Retinal pigment epithelial cell (primary cell): Measurements from ENCODE around the gene UGCG.
"Not testable (repeated sequence)": the region's sequence is repeated elsewhere in the genome, so short reads cannot be mapped to it uniquely, and the experiment has no call there.

Experiments
- DNase-seq: peaks from one replicate; pipeline ENCODE4 v3.0.0-alpha.2; 2010; ENCODE audit warnings: low read depth
- H3K4me3 ChIP-seq: 2 replicates; pipeline ENCODE4 v1.5.1; 2011; ENCODE audit warnings: mild to moderate bottlenecking, low read length, control low read depth, moderate library complexity
- TF ChIP-seq, protein P1 (sequence below): conservative IDR thresholded peaks from 2 replicates; pipeline ENCODE4 v1.5.1; 2011; ENCODE audit warnings: low read depth, low read length, control low read depth, inconsistent platforms

UGCG gene

DNA sequence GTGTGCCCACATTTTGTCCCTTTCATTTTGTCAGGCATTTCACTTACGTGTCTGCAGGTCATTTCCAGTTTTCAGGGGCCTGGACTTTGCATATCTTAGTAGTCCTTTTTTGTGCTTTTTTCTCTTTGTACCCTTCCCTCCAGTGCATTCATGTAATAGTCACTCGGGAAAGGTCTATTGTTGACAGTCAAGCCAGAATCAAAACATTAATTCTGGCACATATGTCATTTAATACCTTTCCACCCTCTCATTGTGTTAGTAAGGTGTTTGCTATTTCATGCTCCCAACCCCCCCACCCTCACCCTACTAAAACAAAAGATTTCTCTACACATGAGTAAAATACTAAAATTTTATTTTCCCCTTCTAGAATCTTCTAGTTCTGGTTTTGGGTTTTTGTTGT, 42.7 kb downstream of the UGCG start:
- DNase-seq = no peak
- TF ChIP-seq, protein P1, sequence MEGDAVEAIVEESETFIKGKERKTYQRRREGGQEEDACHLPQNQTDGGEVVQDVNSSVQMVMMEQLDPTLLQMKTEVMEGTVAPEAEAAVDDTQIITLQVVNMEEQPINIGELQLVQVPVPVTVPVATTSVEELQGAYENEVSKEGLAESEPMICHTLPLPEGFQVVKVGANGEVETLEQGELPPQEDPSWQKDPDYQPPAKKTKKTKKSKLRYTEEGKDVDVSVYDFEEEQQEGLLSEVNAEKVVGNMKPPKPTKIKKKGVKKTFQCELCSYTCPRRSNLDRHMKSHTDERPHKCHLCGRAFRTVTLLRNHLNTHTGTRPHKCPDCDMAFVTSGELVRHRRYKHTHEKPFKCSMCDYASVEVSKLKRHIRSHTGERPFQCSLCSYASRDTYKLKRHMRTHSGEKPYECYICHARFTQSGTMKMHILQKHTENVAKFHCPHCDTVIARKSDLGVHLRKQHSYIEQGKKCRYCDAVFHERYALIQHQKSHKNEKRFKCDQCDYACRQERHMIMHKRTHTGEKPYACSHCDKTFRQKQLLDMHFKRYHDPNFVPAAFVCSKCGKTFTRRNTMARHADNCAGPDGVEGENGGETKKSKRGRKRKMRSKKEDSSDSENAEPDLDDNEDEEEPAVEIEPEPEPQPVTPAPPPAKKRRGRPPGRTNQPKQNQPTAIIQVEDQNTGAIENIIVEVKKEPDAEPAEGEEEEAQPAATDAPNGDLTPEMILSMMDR = no peak
- H3K4me3 ChIP-seq = no peak overlapping the region

DNA sequence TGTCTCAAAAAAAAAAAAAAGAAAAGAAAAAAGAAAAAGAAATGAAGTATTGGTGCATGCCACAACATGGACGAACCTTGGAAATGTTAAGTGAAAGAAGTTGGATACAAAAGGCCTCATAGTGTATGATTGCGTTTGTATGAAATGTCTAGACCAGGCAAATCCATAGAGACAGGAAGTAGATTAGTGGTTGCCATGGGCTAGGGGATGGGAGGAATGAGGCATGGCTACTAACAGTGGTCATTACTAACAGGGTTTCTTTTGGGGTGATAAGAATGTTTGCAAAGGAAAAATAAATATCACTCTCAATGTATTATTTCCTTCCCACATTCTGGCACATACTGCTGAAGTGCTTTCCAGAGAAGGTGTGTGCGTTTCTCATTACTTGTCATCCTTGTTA, 44.1 kb downstream of the UGCG start:
- TF ChIP-seq, protein P1 = no peak
- no peak overlapping the region for H3K4me3 ChIP-seq
- no peak for DNase-seq

DNA sequence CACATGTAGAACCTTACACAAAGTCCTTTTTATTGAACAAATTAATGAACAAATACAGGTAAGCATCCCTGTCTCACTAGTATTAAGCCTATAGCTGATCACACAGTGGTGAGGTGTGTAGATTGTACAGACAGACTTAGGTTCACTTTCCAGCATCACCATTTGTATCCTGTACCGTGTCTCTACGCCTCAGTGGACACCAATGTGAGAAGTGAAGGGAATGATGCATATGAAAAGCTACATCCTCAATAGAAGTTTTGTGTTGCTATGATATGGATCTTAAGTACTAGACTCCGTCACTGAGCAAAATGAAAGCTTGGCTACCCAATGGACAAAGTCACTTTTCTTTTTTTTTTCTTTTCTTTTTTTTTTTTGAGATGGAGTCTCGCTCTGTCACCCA, 46.6 kb downstream of the UGCG start:
- no peak for DNase-seq
- no peak overlapping the region for H3K4me3 ChIP-seq
- TF ChIP-seq, protein P1 = no peak

DNA sequence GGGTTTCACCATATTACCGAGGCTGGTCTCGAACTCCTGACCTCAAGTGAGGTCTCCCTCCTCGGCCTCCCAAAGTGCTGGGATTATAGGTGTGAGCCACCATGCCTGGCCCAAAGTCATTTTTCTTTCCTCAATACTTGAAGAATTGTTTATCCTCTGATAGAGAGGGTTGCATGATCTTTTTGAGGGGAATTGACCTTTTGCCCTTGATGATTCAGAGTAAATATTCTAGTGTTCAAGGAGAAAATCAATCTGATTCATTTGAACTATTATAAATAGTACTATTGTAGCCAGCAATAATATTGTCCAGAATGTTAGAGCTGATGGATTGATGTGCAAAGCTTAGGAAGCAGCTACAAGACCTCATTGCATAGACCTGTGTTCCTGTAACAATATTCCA, 47.1 kb downstream of the UGCG start:
- no peak for DNase-seq
- TF ChIP-seq, protein P1 = no peak
- H3K4me3 ChIP-seq = no peak overlapping the region

DNA sequence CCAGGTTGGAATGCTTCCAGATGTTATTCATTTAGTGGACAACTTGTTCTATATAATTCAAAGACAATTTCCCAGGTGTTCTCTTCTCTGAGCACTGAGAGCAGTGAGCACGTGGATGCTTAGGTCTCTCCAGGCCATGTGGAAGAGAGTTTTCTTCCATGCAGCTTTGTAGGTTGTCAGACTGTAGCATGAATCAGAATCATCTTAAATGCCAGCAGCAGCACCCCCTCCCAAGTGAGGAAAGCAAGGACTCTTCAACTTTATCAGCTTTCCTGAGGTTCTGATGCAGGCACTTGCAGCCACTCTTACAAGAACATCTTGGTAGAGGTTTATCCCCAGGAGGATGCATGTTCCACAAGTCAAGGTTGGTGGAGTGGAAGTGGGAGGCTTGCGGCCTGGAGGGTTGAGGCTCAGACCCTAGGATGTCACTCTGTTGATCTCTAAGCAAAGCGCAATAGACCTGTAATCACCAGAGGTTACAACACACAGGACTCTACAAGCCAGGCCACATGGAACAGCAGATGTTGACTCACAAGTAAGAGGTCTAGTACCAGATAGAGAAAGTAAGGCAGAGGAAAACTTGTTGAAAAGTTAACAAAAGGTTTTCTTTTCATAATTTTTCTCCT, 47.7 kb downstream of the UGCG start:
- no peak for DNase-seq
- no peak overlapping the region for H3K4me3 ChIP-seq
- TF ChIP-seq, protein P1 = no peak

GRCh38 chr9:111945216-111945615, 48.6 kb downstream of the UGCG start:
- H3K4me3 ChIP-seq = no peak overlapping the region
- DNase-seq = no peak
- TF ChIP-seq, protein P1 = no peak

DNA sequence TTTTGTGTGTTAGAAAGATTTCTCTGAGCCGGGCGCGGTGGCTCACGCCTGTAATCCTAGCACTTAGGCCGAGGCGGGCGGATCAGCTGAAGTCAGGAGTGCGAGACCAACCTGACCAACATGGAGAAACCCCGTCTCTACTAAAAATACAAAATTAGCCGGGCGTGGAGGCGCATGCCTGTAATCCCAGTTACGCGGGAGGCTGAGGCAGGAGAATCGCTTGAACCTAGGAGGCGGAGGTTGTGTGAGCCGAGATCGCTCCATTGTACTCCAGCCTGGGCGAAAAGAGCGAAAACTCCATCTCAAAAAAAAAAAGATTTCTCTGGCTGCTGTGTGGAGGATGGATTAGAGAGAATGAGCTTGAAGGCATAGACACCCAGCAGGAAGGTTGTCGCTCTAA, 51.5 kb downstream of the UGCG start:
- not testable (repeated sequence) for H3K4me3 ChIP-seq, DNase-seq

- TF ChIP-seq, protein P1 = no peak
- no peak for DNase-seq
These were observed 52.3 kb downstream of the UGCG start for GRCh38 chr9:111948951-111949350.

More at GRCh38 chr9:111948951-111949350, 52.3 kb downstream of the UGCG start:
- H3K4me3 ChIP-seq = no peak overlapping the region
